Measurements from ENCODE around the gene SNX8.

The SNX8 gene

GRCh38 chr7:2258661-2259365, 55.4 kb downstream of the SNX8 start:
- DNase-seq, result no peak

GRCh38 chr7:2257651-2258050, 56.6 kb downstream of the SNX8 start:
- DNase-seq, result no peak

- DNase-seq, result no peak
Observed at GRCh38 chr7:2257046-2257551, 57.1 kb downstream of the SNX8 start.

GRCh38 chr7:2256306-2257045, 57.8 kb downstream of the SNX8 start:
- no peak for DNase-seq

- no peak for DNase-seq
Observed at GRCh38 chr7:2255145-2256139, 58.8 kb downstream of the SNX8 start.

GRCh38 chr7:2254429-2255144, 59.7 kb downstream of the SNX8 start:
- no peak for DNase-seq

- no peak for DNase-seq
Observed at GRCh38 chr7:2253525-2254244, 60.6 kb downstream of the SNX8 start.

- no peak for DNase-seq
Observed at GRCh38 chr7:2253021-2253420, 61.2 kb downstream of the SNX8 start.

GRCh38 chr7:2251841-2252771, 62.1 kb downstream of the SNX8 start:
- DNase-seq, result no peak

- DNase-seq, result no peak
Observed at GRCh38 chr7:2251381-2251780, 62.9 kb downstream of the SNX8 start.

- no peak for DNase-seq
Observed at GRCh38 chr7:2249744-2250323, 64.4 kb downstream of the SNX8 start.

- no peak for DNase-seq
Observed at GRCh38 chr7:2248984-2249694, 65.1 kb downstream of the SNX8 start.

- DNase-seq, result no peak
Observed at GRCh38 chr7:2247141-2247995, 66.9 kb downstream of the SNX8 start.

GRCh38 chr7:2245883-2246675, 68.2 kb downstream of the SNX8 start:
- no peak for DNase-seq

GRCh38 chr7:2244404-2244995, 69.7 kb downstream of the SNX8 start:
- no peak for DNase-seq

GRCh38 chr7:2243458-2243857, 70.8 kb downstream of the SNX8 start:
- DNase-seq, result no peak

Measured in NCI-H2107 (cell line).